Calu3 (cell line): ENCODE measurements around the gene DDIAS. TPM values are rescaled to one million over a fixed set of nuclear protein-coding genes. Genes with fewer than 3 reads are reported as not detected.

ENCODE experiments used
- BruUV-seq: library from RNA; stranded (reverse); fragments of 400-500 nt; replicated peaks from 2 replicates; lab custom pipeline; 2021; lab: Mats Ljungman, UMichigan
- CTCF ChIA-PET: fragments of 300-600 bp; sonication (Branson Sonifier 250); formaldehyde crosslinking; loops from one replicate; lab custom pipeline; 2022; ENCODE audit warnings: antibody characterized with exemption; lab: Charles Lee
- DNase-seq: peaks from one replicate; pipeline ENCODE4 v3.0.0; 2022
- H3K27ac Mint-ChIP-seq: one replicate; pipeline ENCODE4 v1.8.0; 2022; ENCODE audit warnings: mixed read lengths; ENCODE audit not compliant: unreplicated experiment
- H3K27me3 Mint-ChIP-seq: one replicate; pipeline ENCODE4 v1.8.0; 2022; ENCODE audit warnings: mixed read lengths; ENCODE audit not compliant: unreplicated experiment
- H3K36me3 Mint-ChIP-seq: one replicate; pipeline ENCODE4 v1.8.0; 2022; ENCODE audit warnings: mild to moderate bottlenecking, moderate library complexity, mixed read lengths; ENCODE audit not compliant: insufficient read depth, unreplicated experiment
- H3K4me1 Mint-ChIP-seq: one replicate; pipeline ENCODE4 v1.8.0; 2022; ENCODE audit warnings: mild to moderate bottlenecking, low read depth, mixed read lengths; ENCODE audit not compliant: unreplicated experiment
- H3K4me3 Mint-ChIP-seq: one replicate; pipeline ENCODE4 v1.8.0; 2022; ENCODE audit warnings: mild to moderate bottlenecking, low read depth, moderate library complexity, mixed read lengths; ENCODE audit not compliant: unreplicated experiment
- H3K9me3 Mint-ChIP-seq: one replicate; pipeline ENCODE4 v1.8.0; 2022; ENCODE audit warnings: low read depth, mixed read lengths; ENCODE audit not compliant: unreplicated experiment
- intact Hi-C: fragments of 100-400 bp; cut with micrococcal nuclease; formaldehyde crosslinking; loops from one replicate; pipeline ENCODE4 v1.10.0; 2022; ENCODE audit not compliant: unreplicated experiment
- total RNA-seq: library from RNA; stranded (reverse); gene quantifications from 2 replicates; pipeline ENCODE4 v1.2.3, GENCODE V29; 2022
- TF ChIP-seq, protein P1 (sequence below): fragments of 200-600 bp; IDR thresholded peaks from one replicate; pipeline ENCODE4 v1.8.0; 2022; ENCODE audit warnings: antibody characterized with exemption; ENCODE audit not compliant: unreplicated experiment

Gene DDIAS
- total RNA-seq, 1 experiment from 2014 or later: 10.9 TPM

GRCh38 chr11:82867495-82868082, 33.9 kb upstream of the DDIAS start:
- CTCF ChIA-PET: interaction anchor here (0.6 to 1.2 kb wide), 8 partner anchors 8 to 944 kb away, joined by 3 to 12 read pairs (median 3); partner anchors contain the start of genes DDIAS and PRCP
- intact Hi-C loops: loop anchor here (1.0 kb wide), 3 partner anchors 33 to 953 kb away; partner anchors contain the start of gene PRCP
- peak; percentile 69 for DNase-seq
- Mint-ChIP-seq H3K27me3 (no peaks in the 10 kb centered on the region), H3K4me1 (peaks cover 8% of the 10 kb centered on the region), H3K27ac (no peak overlapping the region), H3K4me3 (no peak overlapping the region), H3K36me3 (no peaks in the 10 kb centered on the region), H3K9me3 (no peaks in the 10 kb centered on the region)
- TF ChIP-seq, protein P1, sequence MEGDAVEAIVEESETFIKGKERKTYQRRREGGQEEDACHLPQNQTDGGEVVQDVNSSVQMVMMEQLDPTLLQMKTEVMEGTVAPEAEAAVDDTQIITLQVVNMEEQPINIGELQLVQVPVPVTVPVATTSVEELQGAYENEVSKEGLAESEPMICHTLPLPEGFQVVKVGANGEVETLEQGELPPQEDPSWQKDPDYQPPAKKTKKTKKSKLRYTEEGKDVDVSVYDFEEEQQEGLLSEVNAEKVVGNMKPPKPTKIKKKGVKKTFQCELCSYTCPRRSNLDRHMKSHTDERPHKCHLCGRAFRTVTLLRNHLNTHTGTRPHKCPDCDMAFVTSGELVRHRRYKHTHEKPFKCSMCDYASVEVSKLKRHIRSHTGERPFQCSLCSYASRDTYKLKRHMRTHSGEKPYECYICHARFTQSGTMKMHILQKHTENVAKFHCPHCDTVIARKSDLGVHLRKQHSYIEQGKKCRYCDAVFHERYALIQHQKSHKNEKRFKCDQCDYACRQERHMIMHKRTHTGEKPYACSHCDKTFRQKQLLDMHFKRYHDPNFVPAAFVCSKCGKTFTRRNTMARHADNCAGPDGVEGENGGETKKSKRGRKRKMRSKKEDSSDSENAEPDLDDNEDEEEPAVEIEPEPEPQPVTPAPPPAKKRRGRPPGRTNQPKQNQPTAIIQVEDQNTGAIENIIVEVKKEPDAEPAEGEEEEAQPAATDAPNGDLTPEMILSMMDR: peak; percentile 48
- no TSS peak for BruUV-seq

GRCh38 chr11:82869657-82870056, 31.9 kb upstream of the DDIAS start:
- Mint-ChIP-seq H3K27me3 (no peaks in the 10 kb centered on the region), H3K9me3 (no peaks in the 10 kb centered on the region), H3K4me3 (no peak overlapping the region), H3K4me1 (no peaks in the 10 kb centered on the region), H3K27ac (no peak overlapping the region), H3K36me3 (no peaks in the 10 kb centered on the region)
- BruUV-seq: no TSS peak
- TF ChIP-seq, protein P1: no peak
- CTCF ChIA-PET: no interaction called here
- no peak for DNase-seq
- intact Hi-C loops: no loop called here

DNA sequence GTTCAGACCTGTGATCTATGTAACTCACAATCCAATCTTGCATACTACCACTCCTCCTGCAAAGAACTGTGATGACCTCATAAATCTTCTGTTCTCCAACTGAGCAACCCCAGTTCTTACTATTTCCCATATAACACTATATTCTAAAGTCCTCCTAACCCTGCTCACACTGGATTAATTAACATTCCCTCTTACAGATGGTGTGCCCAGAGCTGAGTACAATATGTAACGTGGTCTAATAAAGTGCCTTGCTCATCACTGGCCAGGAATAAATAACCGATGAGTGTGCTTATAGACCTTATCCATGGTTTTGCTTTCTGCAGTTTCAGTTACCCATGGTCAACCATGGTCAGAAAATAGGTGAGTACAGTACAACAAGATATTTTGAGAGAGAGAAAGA, 29.9 kb upstream of the DDIAS start:
- no peak overlapping the region for H3K4me3 Mint-ChIP-seq
- TF ChIP-seq, protein P1: no peak
- no peaks in the 10 kb centered on the region for H3K9me3 Mint-ChIP-seq
- CTCF ChIA-PET: no interaction called here
- no peak for DNase-seq
- H3K36me3 Mint-ChIP-seq: no peaks in the 10 kb centered on the region
- no peaks in the 10 kb centered on the region for H3K4me1 Mint-ChIP-seq
- no peaks in the 10 kb centered on the region for H3K27me3 Mint-ChIP-seq
- no TSS peak for BruUV-seq
- H3K27ac Mint-ChIP-seq: no peak overlapping the region
- intact Hi-C loops: no loop called here

DNA sequence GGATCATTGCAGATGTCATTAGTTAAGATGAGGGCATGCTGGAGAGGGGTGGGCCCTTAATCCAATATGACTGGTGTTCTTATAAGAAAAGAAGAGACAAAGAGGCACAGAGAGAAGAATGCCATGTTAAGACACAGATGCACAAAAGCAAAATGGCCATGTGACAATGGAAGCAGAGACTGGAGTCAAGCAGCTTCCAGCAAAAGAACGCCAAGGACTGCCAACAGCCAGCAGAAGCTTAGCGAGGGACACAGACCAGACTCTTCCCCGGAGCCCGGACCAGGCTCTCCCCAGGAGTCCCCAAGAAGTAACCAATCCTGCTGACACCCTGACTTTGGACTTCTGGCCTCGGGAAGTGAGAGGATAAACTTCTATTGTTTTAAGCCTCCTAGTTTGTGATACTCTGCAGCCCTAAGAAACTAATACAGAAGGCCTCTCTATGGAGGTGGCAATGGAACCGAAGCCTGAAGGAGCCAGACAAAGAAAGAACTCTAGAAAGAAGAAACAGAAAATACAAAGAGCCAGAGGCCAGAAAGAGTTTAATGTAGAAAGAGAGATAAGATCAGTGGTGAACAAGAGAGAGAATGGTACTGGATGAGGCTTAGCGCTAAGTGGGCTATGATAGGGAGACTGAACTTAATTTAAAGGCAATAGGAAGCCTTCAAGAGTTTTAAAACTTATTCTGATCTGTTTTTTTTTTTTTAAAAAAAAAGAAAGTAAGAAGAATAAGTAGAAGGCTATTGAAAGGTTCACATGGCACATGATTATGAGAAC, 29.0 kb upstream of the DDIAS start:
- no peak for DNase-seq
- Mint-ChIP-seq H3K9me3 (no peaks in the 10 kb centered on the region), H3K4me3 (no peak overlapping the region), H3K36me3 (no peaks in the 10 kb centered on the region), H3K4me1 (no peaks in the 10 kb centered on the region), H3K27me3 (no peaks in the 10 kb centered on the region), H3K27ac (no peak overlapping the region)
- TF ChIP-seq, protein P1: no peak
- intact Hi-C loops: no loop called here
- no TSS peak for BruUV-seq
- CTCF ChIA-PET: interaction anchor here (0.7 kb wide), 1 partner anchor 940 kb away, joined by 4 read pairs; no protein-coding TSS in a partner anchor
